ENCODE data around the gene SCAI. TPM values are rescaled to one million over a fixed set of nuclear protein-coding genes. Genes with fewer than 3 reads are reported as not detected.
"Not testable (repeated sequence)": the region's sequence is repeated elsewhere in the genome, so short reads cannot be mapped to it uniquely, and the experiment has no call there.

SCAI gene
- total RNA-seq, 1 donor from 2014 or later: 5.4 TPM

DNA sequence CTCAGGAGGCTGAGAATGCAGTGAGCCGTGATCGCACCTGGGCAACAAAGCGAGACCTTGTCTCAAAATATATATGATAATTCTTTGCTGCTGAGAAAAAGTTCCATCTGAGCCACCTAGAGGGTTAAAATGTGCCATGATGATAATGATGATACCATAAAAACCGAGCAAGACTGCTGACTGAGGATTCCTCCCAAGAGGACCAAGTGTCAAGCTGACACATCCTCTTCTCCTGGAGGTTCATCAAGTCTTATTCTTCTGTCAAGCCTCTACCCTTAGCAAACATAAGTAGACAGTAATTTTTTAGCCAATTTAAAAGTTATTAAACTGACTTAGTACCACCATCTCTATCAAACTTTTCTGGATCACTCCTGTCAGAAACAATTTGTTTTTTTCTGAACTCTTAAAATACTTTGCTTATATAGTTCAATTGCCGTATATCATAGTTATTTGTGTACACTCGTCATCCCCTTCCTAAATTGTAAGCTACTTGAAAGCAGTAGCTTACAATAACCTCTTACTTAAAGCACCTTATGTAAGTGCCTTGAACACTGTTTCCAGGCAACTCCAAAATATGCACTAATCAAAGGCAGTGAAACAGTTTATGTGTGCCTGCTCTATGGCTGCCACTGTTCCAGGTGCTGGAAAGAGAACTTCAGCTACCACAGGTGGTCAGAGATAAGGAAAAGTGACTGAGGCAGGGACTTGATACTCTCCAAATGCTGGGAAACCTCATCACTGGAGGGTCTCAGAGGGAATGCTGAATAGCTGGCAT lies 57.4 kb downstream of the SCAI start:
- H3K9me3 Mint-ChIP-seq (ENCODE audit: low read depth): peaks cover 7% of the 10 kb centered on the region
- DNase-seq (ENCODE audit: low spot score): no peak
- no peak overlapping the region for H3K27ac Mint-ChIP-seq (ENCODE audit: unreplicated experiment)
- TF ChIP-seq CTCF (IDR thresholded peaks at IDR 0.05): no peak
- peaks cover 5% of the 10 kb centered on the region for H3K36me3 Mint-ChIP-seq (ENCODE audit: low read depth)
- H3K27me3 Mint-ChIP-seq (ENCODE audit: low read depth): no peaks in the 10 kb centered on the region
- H3K4me3 Mint-ChIP-seq (ENCODE audit: unreplicated experiment): no peak overlapping the region
- no peaks in the 10 kb centered on the region for H3K4me1 Mint-ChIP-seq (ENCODE audit: low read depth)

DNA sequence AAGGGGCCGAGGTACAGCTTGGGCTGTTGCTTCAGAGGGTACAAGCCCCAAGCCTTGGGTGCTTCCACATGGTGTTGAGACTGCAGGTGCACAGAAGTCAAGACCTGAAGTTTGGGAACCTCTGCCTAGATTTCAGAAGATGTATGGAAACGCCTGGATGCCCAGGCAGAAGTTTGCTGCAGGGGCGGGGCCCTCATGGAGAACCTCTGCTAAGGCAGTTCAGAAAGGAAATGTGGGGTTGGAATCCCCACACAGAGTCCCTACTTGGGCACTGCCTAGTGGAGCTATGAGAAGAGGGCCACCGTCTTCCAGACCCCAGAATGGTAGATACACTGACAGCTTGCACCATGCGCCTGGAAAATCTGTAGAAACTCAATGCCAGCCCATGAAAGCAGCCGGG lies 61.1 kb downstream of the SCAI start:
- not testable (repeated sequence) for H3K4me3 Mint-ChIP-seq (ENCODE audit: unreplicated experiment); DNase-seq (ENCODE audit: low spot score); H3K27me3 Mint-ChIP-seq (ENCODE audit: low read depth); H3K36me3 Mint-ChIP-seq (ENCODE audit: low read depth); H3K9me3 Mint-ChIP-seq (ENCODE audit: low read depth); H3K27ac Mint-ChIP-seq (ENCODE audit: unreplicated experiment); H3K4me1 Mint-ChIP-seq (ENCODE audit: low read depth)

DNA sequence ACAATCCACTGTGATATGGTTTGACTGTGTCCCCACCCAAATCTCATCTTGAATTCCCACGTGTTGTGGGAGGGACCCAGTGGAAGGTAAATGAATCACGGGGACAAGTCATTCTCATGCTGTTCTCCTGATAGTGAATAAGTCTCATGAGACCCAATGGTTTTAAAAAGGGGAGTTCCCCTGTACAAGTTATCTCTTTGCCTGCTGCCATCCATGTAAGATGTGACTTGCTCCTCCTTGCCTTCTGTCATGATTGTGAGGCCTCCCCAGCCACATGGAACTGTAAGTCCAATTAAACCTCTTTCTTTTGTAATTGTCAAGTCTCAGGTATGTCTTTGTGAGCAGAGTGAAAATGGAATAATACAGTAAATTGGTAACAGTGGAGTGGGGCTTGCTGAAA lies 62.5 kb downstream of the SCAI start:
- not testable (repeated sequence) for H3K9me3 Mint-ChIP-seq (ENCODE audit: low read depth); H3K4me1 Mint-ChIP-seq (ENCODE audit: low read depth); H3K27ac Mint-ChIP-seq (ENCODE audit: unreplicated experiment); DNase-seq (ENCODE audit: low spot score); H3K27me3 Mint-ChIP-seq (ENCODE audit: low read depth); H3K36me3 Mint-ChIP-seq (ENCODE audit: low read depth); H3K4me3 Mint-ChIP-seq (ENCODE audit: unreplicated experiment)

GRCh38 chr9:125079931-125080330 lies 63.4 kb downstream of the SCAI start:
- no peak for DNase-seq (ENCODE audit: low spot score)
- no peak overlapping the region for H3K4me3 Mint-ChIP-seq (ENCODE audit: unreplicated experiment)
- peaks cover 6% of the 10 kb centered on the region for H3K36me3 Mint-ChIP-seq (ENCODE audit: low read depth)
- H3K9me3 Mint-ChIP-seq (ENCODE audit: low read depth): peaks cover 8% of the 10 kb centered on the region
- H3K27me3 Mint-ChIP-seq (ENCODE audit: low read depth): no peaks in the 10 kb centered on the region
- H3K4me1 Mint-ChIP-seq (ENCODE audit: low read depth): peaks cover 4% of the 10 kb centered on the region
- H3K27ac Mint-ChIP-seq (ENCODE audit: unreplicated experiment): no peak overlapping the region
- TF ChIP-seq CTCF (IDR thresholded peaks at IDR 0.05): no peak

DNA sequence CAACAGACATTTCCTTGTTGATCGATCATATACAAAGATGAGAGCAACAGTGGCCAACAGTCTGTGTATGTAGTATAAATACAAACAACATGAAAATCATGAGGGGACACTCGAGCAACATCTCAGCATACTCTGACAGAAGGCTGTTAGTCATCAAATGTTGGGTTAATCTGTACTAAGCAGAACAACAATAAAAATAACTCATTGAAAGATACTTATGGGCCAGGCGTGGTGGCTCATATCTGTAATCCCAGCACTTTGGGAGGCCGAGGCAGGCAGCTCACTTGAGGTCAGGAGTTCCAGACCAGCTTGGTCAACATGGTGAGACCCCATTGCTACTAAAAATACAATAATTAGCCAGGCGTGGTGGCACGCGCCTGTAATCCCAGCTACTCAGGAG lies 67.3 kb downstream of the SCAI start:
- Mint-ChIP-seq H3K9me3 (ENCODE audit: low read depth) (peaks cover 2% of the 10 kb centered on the region), H3K4me1 (ENCODE audit: low read depth) (peaks cover 7% of the 10 kb centered on the region), H3K36me3 (ENCODE audit: low read depth) (peaks cover 1% of the 10 kb centered on the region), H3K27ac (ENCODE audit: unreplicated experiment) (no peak overlapping the region), H3K27me3 (ENCODE audit: low read depth) (no peaks in the 10 kb centered on the region), H3K4me3 (ENCODE audit: unreplicated experiment) (no peak overlapping the region)
- TF ChIP-seq CTCF (IDR thresholded peaks at IDR 0.05): no peak
- no peak for DNase-seq (ENCODE audit: low spot score)

GRCh38 chr9:125074976-125075375 lies 68.4 kb downstream of the SCAI start:
- Mint-ChIP-seq H3K36me3 (ENCODE audit: low read depth) (no peaks in the 10 kb centered on the region), H3K27ac (ENCODE audit: unreplicated experiment) (peak overlapping the region; percentile 2), H3K27me3 (ENCODE audit: low read depth) (no peaks in the 10 kb centered on the region), H3K4me1 (ENCODE audit: low read depth) (peaks cover 7% of the 10 kb centered on the region), H3K4me3 (ENCODE audit: unreplicated experiment) (no peak overlapping the region), H3K9me3 (ENCODE audit: low read depth) (no peaks in the 10 kb centered on the region)
- TF ChIP-seq CTCF (IDR thresholded peaks at IDR 0.05): no peak
- no peak for DNase-seq (ENCODE audit: low spot score)

Data from chondrocyte (in vitro differentiated cells).